Measurements from ENCODE around the gene NHSL1.

NHSL1 gene

GRCh38 chr6:138492113-138492512 lies 7.2 kb downstream of the NHSL1 start:
- no peak for DNase-seq

- DNase-seq: no peak
Measured at GRCh38 chr6:138491017-138491416, 8.3 kb downstream of the NHSL1 start.

- no peak for DNase-seq
Measured at GRCh38 chr6:138489846-138490245, 9.4 kb downstream of the NHSL1 start.

GRCh38 chr6:138487102-138487604 lies 12.1 kb downstream of the NHSL1 start:
- DNase-seq: no peak

GRCh38 chr6:138486249-138487101 lies 12.8 kb downstream of the NHSL1 start:
- DNase-seq: no peak

GRCh38 chr6:138485586-138486248 lies 13.6 kb downstream of the NHSL1 start:
- DNase-seq: no peak

- DNase-seq: no peak
Measured at GRCh38 chr6:138485005-138485545, 14.2 kb downstream of the NHSL1 start.

GRCh38 chr6:138484018-138484731 lies 15.1 kb downstream of the NHSL1 start:
- no peak for DNase-seq

GRCh38 chr6:138482816-138483215 lies 16.5 kb downstream of the NHSL1 start:
- DNase-seq: no peak

GRCh38 chr6:138480279-138480949 lies 18.9 kb downstream of the NHSL1 start:
- no peak for DNase-seq

- DNase-seq: no peak
Measured at GRCh38 chr6:138477913-138478539, 21.3 kb downstream of the NHSL1 start.

- DNase-seq: no peak
Measured at GRCh38 chr6:138476116-138476515, 23.2 kb downstream of the NHSL1 start.

GRCh38 chr6:138473144-138473543 lies 26.1 kb downstream of the NHSL1 start:
- DNase-seq: no peak

GRCh38 chr6:138468320-138469015 lies 30.8 kb downstream of the NHSL1 start:
- DNase-seq: no peak

- DNase-seq: no peak
Measured at GRCh38 chr6:138467901-138468300, 31.4 kb downstream of the NHSL1 start.

GRCh38 chr6:138465007-138465645 lies 34.2 kb downstream of the NHSL1 start:
- DNase-seq: peak; percentile 34

GRCh38 chr6:138464085-138464484 lies 35.2 kb downstream of the NHSL1 start:
- DNase-seq: no peak

- no peak for DNase-seq
Measured at GRCh38 chr6:138461647-138462046, 37.6 kb downstream of the NHSL1 start.

- no peak for DNase-seq
Measured at GRCh38 chr6:138456401-138456790, 42.9 kb downstream of the NHSL1 start.

- no peak for DNase-seq
Measured at GRCh38 chr6:138455746-138456400, 43.4 kb downstream of the NHSL1 start.

Data from T1000 (cell line).